Coronary artery (tissue), 2 donors: ENCODE results near the gene UGT2B17.
"Not testable (repeated sequence)": the region's sequence is repeated elsewhere in the genome, so short reads cannot be mapped to it uniquely, and the experiment has no call there.

Experiments
- DNase-seq: peaks from one replicate; pipeline ENCODE4 v3.0.0-alpha.2; 2017; ENCODE audit warnings: low spot score
- H3K27ac ChIP-seq, 2 donors: fragments of 200-600 bp; sonication (generic); one replicate each; pipeline ENCODE4 v1.5.1; 2016 to 2019
- H3K4me3 ChIP-seq: fragments of 200-600 bp; sonication (generic); 2 replicates; pipeline ENCODE4 v1.5.1; 2016; ENCODE audit warnings: mild to moderate bottlenecking, moderate library complexity
- TF ChIP-seq, protein P1 (sequence below): fragments of 200-600 bp; sonication (generic); IDR thresholded peaks from one replicate; pipeline ENCODE4 v1.5.1; 2019; ENCODE audit warnings: antibody characterized with exemption

UGT2B17 gene

DNA sequence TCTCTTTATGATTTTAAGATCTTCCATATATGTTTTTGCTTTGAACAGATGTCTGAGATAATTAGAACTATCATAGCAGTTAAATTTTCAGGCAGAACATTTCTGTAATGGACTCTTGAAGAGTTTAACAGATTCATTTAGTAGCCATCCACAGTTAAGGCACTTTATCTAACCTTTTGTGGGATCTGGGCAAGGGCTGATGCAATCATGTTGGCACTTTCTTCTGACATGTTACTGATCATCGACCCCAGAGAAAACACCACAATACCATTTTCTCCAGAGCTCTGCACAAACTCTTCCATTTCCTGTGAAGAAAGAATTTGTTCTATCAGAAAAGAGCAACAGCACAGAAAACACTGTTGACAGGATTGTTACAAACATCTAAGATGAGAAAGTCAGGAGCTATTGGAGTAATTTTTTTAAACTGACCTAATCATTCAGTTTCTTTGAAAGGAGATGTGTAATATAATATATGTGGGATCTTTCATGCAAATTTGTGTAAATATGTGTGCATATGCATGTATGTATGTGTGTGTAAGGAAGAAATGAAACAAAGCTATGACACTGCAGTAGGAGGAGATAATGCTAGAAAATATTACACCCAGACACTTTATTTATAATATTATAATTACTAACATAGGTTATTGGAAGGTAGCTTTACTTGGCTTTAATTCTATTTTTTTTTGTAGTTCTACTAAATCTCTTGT is 15.6 kb downstream of the UGT2B17 start:
- H3K4me3 ChIP-seq, DNase-seq, H3K27ac ChIP-seq: not testable (repeated sequence)

DNA sequence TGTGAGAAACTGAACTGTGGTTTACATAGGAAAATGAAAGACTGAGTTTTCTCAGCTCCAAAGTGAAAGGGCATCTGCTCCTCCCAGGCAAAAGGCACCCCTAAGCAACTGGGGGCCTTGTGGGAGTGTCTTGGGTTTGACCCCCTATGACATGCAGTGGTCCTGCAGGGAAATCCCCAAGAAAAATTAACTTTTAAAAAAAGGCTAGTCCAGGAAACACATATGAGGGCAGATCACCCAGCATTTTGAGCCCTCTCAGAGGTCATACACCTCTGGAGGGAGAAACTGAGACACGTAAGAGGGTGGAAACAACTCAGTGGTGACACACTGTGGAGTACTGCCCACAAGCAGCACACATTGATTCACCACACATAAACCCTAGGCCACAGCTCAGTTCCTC is 22.3 kb downstream of the UGT2B17 start:
- not testable (repeated sequence) for H3K27ac ChIP-seq, H3K4me3 ChIP-seq

DNA sequence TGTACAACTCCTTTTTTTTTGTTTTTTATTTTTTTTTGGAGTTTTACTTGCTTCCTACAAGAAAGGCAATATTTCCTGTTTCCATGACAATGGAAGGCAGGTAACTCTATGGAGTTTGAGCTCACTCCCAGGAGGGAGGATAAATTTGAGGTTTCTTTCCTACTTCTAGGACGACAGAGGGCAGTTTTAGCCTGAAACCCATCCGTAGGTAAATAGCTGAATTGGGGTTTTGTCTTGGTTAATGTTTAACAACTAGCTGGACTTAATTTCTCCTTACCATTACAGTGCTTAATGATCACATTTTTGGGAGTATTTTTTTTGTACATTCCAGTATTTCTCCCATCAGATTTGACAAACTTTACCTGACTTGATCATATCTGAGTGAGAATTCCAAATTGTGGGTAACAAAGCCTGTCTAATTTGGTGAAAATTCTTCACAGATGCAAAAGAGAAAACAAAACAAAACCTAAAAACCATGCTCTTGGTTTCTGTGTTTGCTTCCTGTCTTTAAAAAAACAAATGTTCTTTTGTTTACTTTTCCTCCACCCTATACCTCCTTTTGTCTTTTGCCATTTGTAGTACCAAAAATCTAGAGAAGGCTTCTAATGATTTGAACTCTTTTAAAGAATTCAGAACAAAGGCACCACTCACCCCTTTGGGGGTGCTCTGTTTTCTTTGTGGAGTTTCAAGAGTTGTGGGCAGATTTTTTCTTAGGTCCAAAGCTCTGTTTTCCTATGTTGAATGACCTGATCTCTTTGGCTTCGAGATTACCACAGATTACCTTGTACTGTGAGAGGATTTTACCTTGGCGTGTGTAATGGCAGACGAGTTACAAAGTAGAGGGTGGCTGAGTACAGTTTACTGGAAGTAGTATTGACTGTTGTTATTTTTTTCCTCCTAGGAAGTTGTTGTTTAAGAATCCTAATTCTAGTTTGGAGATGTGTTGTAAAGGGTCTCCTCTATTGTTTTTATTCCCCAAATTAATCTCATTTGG is 23.0 kb downstream of the UGT2B17 start:
- H3K4me3 ChIP-seq, result not testable (repeated sequence)

More for the DNA sequence above, 22.3 kb downstream of the UGT2B17 start:
- DNase-seq, result not testable (repeated sequence)

DNA sequence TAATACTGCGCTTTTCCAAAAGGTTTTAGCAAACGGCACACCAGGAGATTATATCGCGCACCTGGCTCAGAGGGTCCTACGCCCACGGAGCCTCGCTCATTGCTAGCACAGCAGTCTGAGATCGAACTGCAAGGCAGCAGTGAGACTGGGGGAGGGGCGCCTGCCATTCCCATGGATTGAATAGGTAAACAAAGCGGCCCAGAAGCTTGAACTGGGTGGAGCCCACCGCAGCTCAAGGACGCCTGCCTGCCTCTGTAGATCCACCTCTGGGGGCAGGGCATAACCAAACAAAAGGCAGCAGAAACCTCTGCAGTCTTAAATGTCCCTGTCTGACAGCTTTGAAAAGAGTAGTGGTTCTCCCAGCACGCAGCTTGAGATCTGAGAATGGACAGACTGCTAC is 33.4 kb downstream of the UGT2B17 start:
- not testable (repeated sequence) for DNase-seq, H3K27ac ChIP-seq, H3K4me3 ChIP-seq

More for the DNA sequence above, 23.0 kb downstream of the UGT2B17 start:
- not testable (repeated sequence) for H3K27ac ChIP-seq, DNase-seq

DNA sequence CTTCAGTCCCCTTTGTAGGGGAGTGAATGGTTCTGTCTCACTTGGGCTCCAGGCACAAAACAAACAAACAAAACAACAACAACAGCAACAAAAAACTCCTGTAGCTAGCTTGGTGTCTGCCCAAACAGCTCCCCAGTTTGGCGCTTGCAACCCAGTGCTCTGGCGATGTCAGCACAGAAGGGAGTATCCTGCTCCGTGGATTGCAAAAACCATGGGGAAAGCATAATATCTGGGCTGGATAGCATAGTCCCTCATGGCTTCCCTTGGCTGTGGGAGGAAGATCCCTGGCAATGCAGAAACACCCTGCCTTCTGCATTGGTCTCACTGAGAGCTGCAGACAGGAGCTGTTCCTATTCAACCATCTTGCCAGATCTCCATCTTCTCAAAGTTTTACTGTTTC is 39.7 kb downstream of the UGT2B17 start:
- DNase-seq, result no peak
- no peak overlapping the region for H3K4me3 ChIP-seq
- no peak overlapping the region for H3K27ac ChIP-seq
- TF ChIP-seq, protein P1, sequence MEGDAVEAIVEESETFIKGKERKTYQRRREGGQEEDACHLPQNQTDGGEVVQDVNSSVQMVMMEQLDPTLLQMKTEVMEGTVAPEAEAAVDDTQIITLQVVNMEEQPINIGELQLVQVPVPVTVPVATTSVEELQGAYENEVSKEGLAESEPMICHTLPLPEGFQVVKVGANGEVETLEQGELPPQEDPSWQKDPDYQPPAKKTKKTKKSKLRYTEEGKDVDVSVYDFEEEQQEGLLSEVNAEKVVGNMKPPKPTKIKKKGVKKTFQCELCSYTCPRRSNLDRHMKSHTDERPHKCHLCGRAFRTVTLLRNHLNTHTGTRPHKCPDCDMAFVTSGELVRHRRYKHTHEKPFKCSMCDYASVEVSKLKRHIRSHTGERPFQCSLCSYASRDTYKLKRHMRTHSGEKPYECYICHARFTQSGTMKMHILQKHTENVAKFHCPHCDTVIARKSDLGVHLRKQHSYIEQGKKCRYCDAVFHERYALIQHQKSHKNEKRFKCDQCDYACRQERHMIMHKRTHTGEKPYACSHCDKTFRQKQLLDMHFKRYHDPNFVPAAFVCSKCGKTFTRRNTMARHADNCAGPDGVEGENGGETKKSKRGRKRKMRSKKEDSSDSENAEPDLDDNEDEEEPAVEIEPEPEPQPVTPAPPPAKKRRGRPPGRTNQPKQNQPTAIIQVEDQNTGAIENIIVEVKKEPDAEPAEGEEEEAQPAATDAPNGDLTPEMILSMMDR, result no peak

DNA sequence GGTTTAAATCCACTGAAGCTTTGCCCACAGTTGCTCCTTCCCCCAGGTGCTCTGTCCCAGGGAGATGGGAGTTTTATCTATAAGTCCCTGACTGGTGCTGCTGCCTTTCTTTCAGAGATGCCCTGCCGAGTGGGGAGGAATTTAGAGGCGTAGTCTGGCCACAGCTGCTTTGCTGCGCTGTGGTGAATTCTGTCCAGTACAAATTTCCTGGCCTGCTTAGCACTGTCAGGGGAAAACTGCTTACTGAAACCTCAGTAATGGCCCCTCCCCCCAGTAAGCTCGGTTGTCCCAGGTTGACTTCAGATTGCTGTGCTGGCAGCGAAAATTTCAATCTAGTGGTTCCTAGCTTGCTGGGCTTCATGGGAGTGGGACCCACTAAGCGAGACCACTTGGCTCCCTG is 40.1 kb downstream of the UGT2B17 start:
- TF ChIP-seq, protein P1, result no peak
- no peak overlapping the region for H3K4me3 ChIP-seq
- H3K27ac ChIP-seq, result no peak overlapping the region
- no peak for DNase-seq

DNA sequence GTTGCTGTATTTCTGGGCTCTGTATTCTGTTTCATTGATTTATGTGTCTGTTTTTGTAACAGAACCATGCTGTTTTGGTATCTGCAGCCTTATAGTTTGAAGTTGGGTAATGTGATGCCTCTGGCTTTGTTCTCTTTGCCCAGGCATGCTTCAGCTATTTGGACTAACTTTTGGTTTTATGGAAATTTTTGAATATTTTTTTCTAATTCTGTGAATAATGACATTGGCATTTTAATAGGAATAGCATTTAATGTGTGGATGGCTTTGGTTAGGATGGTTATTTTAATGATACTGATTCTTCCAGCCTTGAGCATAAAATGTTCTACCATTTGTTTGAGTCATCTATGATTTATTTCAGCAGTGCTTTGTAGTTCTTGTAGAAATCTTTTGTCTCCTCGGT is 53.9 kb downstream of the UGT2B17 start:
- H3K4me3 ChIP-seq, DNase-seq, H3K27ac ChIP-seq: not testable (repeated sequence)

DNA sequence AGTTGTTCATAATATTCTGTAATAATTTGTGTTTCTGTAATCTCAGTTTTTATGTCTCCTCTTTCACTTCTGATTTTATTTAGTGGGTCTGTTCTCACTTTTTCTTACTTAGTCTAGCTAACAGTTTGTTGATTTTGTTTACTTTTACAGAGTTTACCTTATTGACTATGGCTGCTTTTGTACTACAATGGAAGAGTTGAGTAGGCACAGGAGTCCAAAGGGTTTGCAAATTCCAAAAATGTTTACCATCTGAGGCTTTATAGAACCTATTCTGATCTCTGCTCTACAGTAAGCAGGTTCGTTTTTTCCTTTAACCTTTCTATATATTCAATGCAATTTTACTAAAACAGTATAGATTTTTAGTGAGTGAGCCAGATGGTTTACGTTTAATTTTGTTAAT is 55.1 kb downstream of the UGT2B17 start:
- no peak for DNase-seq
- TF ChIP-seq, protein P1, result no peak

DNA sequence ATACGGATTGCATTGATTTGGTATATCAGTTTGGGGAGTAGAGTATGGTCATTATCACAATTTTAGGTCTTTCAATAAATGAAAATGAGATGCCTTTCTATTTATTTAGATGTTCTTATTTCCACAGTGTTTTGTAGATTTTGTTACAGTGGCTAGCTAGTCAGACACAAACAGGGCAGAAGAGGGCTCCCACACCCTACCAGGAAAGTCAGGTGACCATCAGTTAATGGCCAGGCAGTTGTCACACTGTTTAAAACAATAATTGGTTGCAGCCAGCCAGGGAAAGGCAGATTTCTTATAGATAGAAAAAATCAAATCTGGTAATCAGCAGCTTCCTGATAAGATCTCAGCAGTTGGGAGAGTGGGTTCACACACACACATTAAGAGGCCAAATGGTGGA is 57.2 kb downstream of the UGT2B17 start:
- TF ChIP-seq, protein P1, result no peak
- Histone ChIP-seq H3K27ac (no peak overlapping the region), H3K4me3 (no peak overlapping the region)
- no peak for DNase-seq

More for the DNA sequence above, 55.1 kb downstream of the UGT2B17 start:
- Histone ChIP-seq H3K4me3 (no peak overlapping the region), H3K27ac (no peak overlapping the region)

DNA sequence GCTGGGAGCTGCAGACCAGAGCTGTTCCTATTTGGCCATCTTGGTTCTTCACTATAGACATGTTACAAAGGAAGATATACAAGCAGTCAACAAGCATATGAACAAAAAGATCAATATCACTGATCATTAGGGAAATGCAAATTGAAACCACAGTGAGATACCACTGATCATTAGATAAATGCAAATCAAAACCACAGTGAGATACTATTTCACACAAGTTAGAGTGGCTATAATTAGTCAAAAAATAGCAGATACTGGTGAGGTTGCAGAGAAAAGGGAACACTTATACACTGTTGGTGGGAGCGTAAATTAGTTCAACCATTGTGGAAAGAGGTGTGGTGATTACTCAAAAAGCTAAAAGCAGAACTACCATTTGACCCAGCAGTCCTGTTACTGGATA is 70.7 kb downstream of the UGT2B17 start:
- not testable (repeated sequence) for H3K4me3 ChIP-seq, DNase-seq, H3K27ac ChIP-seq

DNA sequence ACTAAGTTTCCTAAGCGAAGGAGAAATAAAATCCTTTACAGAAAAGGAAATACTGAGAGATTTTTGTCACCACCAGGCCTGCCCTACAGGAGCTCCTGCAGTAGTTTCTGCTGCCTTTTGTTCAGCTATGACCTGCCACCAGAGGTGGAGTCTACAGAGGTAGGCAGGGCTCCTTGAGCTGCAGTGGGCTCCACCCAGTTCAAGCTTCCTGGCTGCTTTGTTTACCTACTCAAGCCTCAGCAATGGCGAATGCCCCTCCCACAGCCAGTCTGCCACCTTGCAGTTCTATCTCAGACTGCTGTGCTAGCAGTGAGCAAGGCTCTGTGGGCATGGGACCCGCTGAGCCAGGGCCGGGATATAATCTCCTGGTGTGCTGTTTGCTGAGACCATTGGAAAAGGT is 71.3 kb downstream of the UGT2B17 start:
- not testable (repeated sequence) for H3K27ac ChIP-seq, H3K4me3 ChIP-seq, DNase-seq

DNA sequence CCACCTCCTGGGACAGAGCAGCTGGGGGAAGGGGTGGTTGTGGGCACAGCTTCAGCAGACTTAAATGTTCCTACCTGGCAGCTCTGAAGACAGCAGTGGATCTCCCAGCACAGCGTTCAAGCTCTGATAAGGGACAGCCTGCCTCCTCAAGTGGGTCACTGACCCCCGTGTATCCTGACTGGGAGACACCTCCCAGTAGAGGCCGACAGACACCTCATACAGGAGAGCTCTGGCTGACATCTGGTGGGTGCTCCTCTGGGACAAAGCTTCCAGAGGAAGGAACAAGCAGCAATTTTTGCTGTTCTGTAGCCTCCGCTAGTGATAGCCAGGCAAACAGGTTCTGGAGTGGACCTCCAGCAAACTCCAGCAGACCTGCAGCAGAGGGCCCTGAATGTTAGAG is 72.7 kb downstream of the UGT2B17 start:
- H3K27ac ChIP-seq, DNase-seq, H3K4me3 ChIP-seq: not testable (repeated sequence)
